ENCODE data around the gene RNF217.

Gene RNF217

DNA sequence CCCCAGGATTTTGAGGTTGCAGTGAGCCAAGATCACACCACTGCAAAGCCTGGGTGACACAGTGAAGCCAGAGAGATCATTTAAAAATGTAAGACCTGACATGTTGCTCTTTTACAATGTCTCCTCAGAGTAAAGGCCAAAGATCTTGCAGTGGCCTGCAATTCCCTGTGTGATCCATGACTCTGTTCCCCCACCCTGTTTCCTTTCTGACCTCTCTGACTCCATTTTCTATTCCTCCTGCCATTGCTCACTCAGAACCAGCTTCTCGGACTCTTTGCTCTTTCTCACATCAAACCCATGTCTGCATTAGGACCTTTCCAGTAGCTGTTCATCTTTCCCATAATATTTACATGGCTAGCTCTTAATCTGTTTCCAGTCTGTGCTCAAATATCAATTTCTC lies 28.8 kb downstream of the RNF217 start:
- DNase-seq = no peak

DNA sequence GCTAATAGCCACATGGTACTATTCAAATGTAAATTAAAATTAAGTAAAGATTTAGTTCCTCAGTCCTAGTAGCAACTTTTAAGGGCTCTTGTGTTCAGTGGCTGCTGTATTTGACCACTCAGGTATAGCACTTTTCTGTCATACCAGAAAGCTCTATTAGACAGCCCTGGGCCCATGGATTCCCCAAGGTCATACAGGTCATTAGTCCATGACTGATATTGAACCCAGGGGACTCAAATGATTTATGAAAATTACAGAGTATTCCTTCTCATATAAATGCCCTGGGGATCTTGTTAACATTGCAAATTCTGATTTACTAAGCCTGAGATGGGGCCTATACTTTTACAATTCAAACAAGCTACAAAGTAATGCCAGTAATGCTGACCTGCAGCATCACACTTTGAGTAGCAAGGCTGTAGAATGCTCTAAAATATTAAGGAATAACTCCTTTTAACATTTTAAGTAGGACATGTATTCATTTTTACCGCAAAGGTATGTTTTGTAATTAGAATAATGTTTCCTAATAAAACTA lies 29.6 kb downstream of the RNF217 start:
- DNase-seq = no peak

DNA sequence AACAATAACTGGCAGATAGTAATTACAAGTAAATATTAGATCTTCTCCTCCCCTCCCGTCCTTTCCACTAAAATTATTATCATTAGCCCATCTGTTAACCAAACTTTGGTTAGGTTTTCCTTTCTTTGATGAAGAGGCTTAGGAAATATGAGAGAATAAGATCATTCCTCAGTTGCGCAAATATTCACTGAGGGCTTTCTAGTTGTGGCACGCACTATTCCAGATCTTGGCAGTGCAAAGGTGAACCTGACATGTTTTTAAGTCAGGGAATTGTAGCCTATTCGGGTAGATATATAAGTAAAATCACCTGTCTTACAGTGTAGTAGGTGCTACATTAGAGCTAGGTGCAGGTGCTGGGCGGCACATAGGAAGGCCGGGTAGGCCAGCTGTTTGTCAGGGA lies 31.1 kb downstream of the RNF217 start:
- no peak for DNase-seq

DNA sequence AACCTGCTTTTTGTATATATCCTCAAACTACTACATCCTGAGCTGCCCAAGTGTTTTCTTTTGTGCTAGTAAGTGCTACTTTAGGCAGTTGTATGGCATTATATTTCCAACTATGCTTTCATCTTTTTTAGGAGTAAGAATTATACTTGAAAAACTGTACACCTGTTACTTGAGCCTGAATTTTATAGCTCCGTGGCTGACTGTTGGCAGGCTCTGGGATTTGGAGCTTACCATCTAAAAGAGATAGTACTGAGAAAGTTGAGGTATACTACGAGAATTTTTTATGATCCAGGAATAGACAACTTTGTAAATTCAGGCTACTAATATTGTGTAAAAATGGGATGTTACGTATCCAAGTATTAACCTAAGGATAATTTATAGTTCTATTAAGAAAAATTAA lies 32.4 kb downstream of the RNF217 start:
- no peak for DNase-seq

DNA sequence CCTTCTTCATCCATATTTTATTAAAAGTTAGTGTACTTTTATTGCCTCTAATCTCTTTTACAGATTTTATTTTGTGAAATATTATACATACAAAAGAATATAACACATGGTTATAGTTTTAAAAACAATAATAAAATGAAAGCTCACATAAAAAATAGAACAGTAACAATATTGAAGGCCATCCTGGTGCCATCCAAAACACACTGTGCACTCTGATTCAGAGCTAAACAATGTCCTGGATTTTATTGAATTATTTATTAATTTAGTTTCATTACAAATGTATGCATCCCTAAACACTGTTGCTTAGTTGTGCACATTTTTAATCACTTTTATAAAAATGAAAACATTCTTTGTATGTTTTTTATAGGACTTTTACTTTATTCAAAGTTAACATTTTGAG lies 32.9 kb downstream of the RNF217 start:
- DNase-seq = no peak

DNA sequence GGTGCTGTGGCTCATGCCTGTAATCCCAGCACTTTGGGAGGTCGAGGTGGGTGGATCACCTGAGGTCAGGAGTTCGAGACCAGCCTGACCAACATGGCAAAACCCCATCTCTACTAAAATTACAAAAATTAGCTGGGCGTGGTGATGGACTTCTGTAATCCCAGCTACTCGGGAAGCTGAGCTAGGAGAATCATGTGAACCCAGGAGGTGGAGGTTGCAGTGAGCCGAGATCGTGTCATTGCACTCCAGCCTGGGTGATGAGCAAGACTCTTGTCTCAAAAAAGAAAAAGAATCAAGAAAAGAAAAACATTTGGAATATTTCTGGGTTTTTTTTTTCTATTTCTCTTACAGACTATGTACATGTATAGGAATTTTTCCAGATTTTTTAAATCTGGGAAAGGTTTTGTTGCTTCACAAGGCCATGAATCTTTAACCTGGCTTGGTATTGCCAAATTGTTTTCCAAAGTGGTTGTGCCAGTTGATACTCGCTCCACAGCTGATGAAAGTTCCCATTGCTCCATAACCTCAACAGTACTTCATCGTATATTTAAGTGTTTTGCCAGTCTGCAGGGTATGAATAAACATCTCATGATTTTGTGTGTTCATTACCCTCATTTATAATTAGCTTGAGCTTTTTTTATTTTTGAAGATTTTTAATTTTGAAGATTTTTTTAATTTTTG lies 33.5 kb downstream of the RNF217 start:
- DNase-seq = no peak

DNA sequence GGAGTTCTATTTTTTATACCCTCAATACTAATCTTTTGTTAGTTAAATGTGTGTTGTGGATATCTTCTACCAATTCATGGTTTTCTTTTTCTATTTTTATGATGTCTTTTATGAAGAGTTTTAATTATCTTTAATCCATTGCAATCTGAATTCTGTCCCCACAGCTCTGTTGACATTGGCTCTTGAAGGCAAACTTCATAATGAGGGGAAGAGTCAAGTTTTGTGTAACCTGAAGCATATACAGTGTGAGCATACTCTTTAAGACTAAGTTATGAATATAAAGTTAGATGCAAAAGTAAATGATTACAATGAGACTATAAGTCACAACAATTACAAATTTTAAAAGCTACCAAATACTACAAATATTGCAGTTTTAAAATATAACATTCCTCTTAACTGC lies 34.2 kb downstream of the RNF217 start:
- DNase-seq = no peak

DNA sequence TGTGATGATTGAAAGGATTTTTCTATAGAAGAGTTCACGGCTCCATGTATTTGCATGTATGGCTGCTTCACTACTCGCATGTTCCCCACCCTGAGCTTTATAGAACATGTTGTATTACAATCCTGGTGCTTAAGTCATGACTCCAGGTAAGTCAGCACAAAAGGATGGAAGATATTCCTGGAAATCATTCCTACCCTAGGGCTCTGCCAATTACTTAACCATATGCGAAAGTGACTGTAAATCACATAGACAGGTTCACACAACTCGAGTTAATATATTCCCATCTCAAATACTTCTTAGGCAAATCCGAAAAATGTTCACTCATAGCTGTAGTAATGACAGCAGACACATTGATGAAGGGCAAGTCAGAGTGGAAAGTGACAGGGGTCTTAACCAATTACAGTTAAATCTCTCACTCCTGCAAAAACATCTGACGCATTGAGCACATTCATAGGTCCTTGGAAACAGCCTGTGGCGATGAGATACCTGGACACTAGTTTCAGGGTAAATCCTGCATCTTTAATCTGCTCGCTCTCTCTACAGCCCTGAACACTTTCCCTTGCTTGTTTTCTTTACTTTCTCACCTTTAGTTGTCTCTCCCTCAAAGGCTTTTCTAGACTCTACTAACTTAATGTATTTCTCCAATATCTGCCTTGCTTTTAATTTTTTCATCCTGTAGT lies 35.1 kb downstream of the RNF217 start:
- no peak for DNase-seq

DNA sequence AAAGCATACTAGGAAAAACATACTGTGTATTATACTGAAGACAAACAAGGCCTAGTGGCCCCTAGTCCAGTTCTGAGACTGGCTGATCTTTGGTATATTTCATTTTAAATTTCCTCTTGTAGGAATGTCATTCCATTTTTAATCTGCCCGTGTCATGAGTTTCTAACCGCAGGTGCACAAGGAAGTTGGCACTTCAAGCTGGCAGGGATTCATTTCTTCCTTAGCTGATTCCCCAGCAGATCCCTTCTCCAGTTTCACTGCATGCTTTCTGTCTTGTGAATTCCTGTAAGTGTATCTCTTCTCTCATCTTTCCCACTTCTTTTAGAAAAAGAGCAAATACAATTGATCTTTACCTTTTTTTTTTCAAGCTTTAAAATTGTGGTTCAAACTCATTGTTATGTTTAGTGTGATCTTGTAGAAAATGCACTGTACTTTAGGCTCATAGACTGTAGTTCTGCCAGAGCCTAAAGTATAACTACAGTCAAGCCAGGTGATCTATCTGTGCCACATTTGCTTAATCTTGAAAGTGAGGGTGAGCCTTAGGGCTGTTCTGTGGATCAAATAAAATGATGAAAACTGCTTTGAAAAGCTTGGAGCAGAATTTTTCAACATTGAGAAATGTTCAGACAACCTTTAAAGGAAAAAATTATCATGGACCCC lies 37.0 kb downstream of the RNF217 start:
- no peak for DNase-seq

DNA sequence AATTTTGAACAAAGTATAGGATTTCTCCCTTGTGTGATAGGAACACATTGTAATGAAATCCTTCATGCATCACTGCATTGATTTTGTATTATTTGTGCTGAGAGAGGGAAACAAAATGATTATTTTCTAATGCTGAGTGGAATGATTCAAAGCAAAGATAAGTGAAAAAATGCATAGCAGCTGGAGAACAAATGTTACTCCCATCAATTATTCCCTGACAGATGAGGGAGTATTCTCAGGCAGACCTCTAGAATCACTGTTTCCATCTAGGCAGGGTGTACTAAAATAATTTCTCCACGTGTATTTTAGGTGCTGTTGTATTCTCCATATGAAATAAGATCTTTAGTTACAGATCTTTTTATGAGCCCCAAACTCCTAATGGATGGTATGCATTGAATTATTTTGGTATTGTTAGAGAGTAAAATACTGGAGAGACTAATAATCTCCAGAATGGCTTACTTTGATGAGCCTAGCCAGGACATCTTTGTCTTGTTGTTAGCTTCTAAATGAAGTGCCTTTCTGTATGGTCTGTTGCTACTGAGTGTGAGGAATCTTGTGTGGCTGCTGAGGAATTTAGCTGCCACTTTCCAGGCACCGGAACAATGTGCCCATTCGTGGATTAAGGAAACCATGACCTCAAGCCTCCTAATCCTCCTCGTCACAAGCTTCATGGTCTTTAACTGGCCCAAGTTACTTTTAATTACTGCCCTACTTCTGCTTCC lies 39.6 kb downstream of the RNF217 start:
- DNase-seq = no peak

DNA sequence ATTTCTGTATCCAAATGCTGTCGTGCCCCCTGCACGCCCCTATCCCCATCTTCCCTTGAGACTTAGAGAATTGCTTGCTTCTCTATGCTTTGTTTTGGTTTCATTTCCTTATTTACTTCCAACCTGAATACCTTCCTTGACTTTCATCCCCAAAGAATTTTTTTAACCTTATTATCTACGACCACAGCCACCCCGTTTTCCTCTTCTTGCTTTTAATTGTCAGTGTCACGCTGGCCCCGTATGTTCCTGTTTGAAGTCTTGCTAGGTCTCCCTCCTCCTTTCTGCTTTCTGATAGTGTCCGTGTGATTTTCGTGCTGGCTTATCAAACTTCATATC lies 40.1 kb downstream of the RNF217 start:
- DNase-seq = no peak

DNA sequence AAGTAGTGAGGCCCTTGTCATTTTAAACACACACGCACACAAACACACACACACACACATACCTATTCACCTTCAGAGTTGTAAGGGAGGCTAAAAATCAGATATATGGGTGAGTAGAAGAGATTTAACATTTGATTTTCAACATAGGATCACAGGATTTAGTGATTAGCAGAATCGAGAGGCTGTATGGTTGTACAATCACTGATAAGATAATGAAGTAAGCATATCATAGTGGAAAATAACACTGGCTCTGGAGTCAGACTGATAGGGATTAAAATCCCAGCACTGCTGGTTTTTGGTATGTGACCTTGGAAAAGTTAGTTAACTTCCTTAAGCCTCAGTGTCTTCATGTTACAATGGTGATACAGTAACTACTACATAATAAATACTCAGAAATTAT lies 40.8 kb downstream of the RNF217 start:
- DNase-seq = no peak

DNA sequence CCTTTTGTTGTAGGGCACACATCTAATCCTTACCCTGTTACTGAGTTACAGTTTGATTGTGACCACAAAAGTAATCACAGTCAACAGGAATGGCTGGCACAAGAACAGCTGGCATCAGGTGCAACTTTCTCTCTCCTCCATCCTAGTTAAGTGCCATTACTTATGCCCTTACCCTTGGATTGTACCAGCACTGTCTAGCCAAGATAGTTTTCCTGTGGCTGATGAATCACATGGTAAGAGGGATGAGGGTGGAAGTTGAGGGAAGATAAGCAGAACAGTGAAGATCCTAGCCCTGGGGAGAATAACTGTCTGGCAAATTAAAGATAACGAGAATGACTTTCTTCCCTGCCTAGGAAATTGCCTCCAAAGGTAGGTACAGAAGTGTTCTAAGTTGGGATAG lies 42.0 kb downstream of the RNF217 start:
- no peak for DNase-seq

DNA sequence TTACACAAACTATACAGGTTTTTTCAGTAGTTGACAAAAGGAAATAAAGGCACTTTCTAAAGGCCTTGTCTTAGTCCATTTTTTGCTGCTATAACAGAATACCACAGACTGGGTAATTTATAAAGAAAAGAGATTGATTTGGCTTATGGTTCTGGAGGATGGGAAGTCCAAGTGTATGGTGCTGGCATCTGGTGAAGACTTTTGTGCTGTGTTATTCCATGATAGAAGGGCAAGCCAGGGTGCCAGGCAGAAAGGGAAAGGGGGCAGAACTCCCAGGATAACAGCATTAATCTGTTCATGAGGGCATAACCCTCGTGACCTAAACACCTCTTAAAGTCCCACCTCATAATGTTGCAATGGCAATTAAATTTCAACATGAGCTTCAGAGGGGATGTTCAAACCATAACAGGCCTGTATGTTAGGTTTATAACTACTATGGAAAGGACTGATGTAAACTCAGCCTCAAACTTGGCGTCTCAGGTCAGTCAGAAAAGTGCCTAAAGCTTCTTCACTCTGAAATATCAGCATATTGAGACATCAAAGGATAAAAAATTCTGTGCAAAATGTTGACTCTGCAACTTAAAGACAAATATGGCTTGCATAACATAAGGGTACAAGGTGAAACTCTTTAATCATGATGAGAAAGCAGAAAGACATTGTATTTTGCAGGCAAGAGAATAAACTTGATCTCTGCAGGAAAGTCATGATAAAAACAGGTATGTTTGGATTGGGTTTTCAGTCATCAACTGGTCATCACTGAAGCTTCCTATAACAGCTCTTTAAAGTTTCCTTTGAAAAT lies 42.8 kb downstream of the RNF217 start:
- DNase-seq = no peak

DNA sequence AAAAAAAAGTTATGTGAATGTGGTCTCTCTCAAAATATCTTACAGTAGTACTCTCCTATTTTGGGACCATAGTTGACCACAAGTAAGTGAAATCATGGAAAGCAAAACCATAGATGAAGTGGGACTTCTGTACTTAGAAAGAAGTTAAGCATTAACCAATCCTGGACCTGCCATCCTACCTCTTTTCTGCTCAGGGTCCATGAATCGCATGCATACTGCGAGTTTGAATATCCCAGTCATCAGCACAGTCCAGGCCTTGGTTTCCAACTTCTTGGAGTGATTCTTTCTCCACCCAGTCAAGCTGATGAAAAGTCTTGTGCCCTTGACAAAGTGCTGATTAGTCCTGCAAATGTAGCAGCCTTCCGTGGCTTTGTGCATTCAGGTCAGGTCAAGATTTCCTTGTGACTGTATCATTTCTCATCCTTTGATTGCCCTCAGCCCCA lies 46.0 kb downstream of the RNF217 start:
- DNase-seq = no peak

DNA sequence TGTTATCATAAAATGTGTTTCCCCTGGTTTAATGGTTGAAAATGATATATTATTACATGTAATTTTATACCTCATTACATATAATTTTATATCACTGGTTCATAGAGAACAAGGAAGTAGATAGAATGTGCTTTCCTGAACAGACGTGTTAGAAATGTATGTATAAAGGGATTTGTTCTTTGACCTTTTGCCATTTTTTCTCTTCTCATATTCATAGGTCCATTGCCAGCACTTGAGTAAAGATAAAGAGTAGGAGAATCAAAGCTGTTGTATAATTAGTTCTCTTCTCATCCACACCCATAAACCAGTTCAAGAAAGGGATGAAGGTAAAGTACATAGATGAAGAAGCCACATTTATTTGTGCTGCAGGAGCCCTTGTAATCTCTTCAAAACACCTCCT lies 46.7 kb downstream of the RNF217 start:
- no peak for DNase-seq

DNA sequence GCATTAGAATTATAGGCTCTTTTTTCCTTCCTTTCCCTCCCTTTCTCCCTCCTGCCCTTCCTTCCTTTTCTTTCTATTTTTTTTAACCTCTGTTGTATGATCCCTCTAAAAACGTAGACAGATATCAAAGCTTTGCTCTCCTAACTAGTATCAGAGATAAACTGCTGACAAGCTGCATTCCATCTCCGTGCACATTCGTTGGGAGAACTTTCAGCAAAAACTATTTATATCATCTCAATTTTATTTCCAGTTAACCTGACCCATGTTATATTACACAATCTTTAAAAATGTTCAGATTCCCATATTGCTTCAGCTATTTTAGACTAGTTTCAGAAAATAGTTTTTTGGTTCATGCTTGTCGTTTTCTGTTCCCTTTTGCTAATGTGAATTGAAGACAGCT lies 47.3 kb downstream of the RNF217 start:
- DNase-seq = no peak

DNA sequence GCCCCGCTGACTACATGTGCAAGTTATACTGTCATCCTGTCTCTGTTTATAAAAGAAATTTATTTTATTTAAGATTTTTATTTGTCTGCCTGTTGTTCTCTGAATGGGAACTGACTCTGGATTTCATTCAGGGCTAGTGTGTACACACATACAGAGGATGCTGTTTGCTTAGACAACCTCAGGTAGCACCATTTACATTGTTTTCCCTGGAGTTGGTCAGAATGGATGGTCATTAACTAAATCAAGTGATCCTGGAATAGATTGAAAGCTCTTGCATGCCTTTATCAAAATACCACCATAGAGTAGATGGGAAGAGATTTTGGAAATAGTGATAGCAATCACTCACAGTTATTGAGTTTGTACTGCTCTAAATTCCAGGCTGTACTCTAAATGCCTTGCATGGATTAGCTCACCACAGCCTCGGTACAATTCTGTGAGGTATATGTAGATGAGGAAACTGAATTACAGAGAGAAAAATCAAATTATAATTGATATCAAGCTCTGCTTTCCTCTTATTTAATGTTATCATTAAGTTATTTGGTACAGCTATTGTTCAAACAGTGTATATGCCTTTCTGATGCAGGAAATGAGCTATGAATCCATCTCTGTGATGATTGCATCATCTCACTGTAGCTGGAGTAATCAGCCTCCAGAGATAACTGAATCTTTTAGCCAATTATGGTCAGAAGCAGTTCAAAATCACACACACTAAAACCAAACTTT lies 51.9 kb downstream of the RNF217 start:
- no peak for DNase-seq

DNA sequence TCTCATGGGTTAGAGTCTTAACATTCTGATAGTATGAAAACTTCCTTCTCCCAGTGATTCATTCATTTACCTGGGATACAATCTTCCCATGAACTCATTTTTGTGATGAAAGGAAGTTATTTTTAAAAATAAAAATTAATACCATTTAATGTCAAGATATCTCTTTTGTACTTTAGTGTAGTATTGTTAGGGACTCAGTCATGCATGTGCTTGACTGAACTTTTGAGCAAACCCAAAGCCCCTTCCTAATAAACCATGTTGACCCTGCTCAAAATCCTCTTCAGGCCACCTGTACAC lies 52.4 kb downstream of the RNF217 start:
- no peak for DNase-seq

DNA sequence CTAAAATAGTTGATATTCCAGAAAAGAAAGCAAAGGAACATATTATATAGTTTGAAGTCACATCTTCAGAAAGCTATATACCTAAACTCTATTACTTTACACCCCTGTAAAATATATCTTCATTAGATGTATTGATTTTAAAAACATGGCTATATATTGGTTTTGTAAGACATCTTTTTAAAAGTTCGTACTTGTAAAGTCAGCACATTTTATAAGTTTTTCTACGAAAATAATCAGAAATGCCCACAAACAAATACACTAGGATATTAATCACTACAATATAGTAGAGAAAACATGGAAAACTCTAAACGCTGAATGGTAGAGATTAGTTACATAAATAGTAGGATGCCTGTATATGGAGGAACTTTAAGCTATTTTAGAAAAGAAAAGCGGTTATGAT lies 52.9 kb downstream of the RNF217 start:
- no peak for DNase-seq

DNA sequence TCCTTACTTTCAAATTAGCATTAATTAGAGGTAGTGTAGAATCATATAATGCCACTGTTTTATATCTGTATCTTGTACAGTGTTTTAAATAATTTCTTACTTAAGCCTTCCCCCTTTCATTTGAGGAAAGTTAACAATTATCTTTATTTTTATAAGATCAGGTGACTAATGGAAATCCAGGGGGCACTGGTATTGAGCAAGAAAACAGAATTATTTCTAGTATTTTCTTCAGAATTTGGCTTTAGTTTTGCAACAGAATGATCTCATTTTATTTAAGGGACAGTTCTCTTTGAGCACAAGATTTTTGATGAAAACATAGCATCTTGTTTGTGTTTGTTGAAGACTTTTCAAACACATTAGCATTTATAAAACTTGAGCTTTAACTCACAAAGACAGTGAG lies 55.9 kb downstream of the RNF217 start:
- no peak for DNase-seq

DNA sequence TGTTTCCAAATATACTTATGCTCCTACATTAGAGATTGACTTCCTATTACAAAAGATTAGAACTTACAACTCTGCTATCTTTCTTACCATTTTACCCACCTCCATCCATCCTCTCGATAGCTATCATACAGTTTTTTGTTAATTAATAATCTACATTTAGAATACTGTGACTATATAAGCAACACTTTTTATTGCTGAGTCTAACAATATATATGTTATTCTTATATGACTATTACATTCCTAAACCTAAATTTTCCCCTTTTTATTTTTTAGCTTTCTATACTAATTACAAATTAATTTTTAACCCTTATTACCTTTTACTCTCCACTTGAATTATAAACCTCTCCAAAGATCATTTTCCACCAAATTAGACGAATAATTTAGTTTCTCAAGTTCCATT lies 57.0 kb downstream of the RNF217 start:
- DNase-seq = no peak

All from NCI-H510A treated with DMSO at 0.1 percent for 48 hours (cell line).